H9 (cell line): ENCODE results near the gene HMGXB4. TPM values are rescaled to one million over a fixed set of nuclear protein-coding genes. Genes with fewer than 3 reads are reported as not detected.

Source experiments
- DNase-seq: peaks from one replicate; pipeline ENCODE4 v3.0.0-alpha.2; 2017
- H2AFZ ChIP-seq: one replicate; pipeline ENCODE4 v1.6.1; 2013; ENCODE audit warnings: mild to moderate bottlenecking, low read length, control low read depth, moderate library complexity
- H2AK5ac ChIP-seq: 2 replicates; pipeline ENCODE4 v1.6.1; 2013; ENCODE audit warnings: low read length, control low read depth, mixed read lengths; ENCODE audit not compliant: insufficient read length
- H2BK120ac ChIP-seq: one replicate; pipeline ENCODE4 v1.6.1; 2013; ENCODE audit warnings: low read depth, mild to moderate bottlenecking, low read length, control low read depth, inconsistent platforms; ENCODE audit not compliant: poor library complexity, severe bottlenecking
- H2BK12ac ChIP-seq: 2 replicates; pipeline ENCODE4 v1.6.1; 2013; ENCODE audit warnings: low read length, control low read depth, mixed read lengths, low read depth; ENCODE audit not compliant: insufficient read length
- H2BK15ac ChIP-seq: 2 replicates; pipeline ENCODE4 v1.6.1; 2013; ENCODE audit warnings: low read depth, low read length, control low read depth
- H2BK20ac ChIP-seq: one replicate; pipeline ENCODE4 v1.6.1; 2013; ENCODE audit warnings: low read depth, mild to moderate bottlenecking, low read length, control low read depth, inconsistent platforms; ENCODE audit not compliant: poor library complexity, severe bottlenecking
- H2BK5ac ChIP-seq: 2 replicates; pipeline ENCODE4 v1.6.1; 2013; ENCODE audit warnings: low read length, control low read depth, mixed read lengths; ENCODE audit not compliant: insufficient read length
- H3K14ac ChIP-seq: 2 replicates; pipeline ENCODE4 v1.6.1; 2013; ENCODE audit warnings: low read length, control low read depth; ENCODE audit not compliant: insufficient read depth
- H3K18ac ChIP-seq: 2 replicates; pipeline ENCODE4 v1.6.1; 2013; ENCODE audit warnings: low read depth, mild to moderate bottlenecking, mixed read lengths, low read length, control low read depth; ENCODE audit not compliant: insufficient read length
- H3K23ac ChIP-seq: 2 replicates; pipeline ENCODE4 v1.6.1; 2013; ENCODE audit warnings: low read length, control low read depth, mixed read lengths, low read depth; ENCODE audit not compliant: insufficient read length
- H3K23me2 ChIP-seq: 2 replicates; pipeline ENCODE4 v1.6.1; 2013; ENCODE audit warnings: low read depth, mild to moderate bottlenecking, mixed read lengths, low read length, control low read depth; ENCODE audit not compliant: insufficient read length, poor library complexity, severe bottlenecking
- H3K27ac ChIP-seq: 2 replicates; pipeline ENCODE4 v1.5.1; 2013; ENCODE audit warnings: low read length, control low read depth, mixed read lengths, low read depth; ENCODE audit not compliant: insufficient read length
- H3K27me3 ChIP-seq: 2 replicates; pipeline ENCODE4 v1.6.1; 2013; ENCODE audit warnings: low read length, control low read depth, inconsistent platforms; ENCODE audit not compliant: insufficient read depth
- H3K4ac ChIP-seq: 2 replicates; pipeline ENCODE4 v1.6.1; 2013; ENCODE audit warnings: low read depth, mild to moderate bottlenecking, control low read depth, inconsistent platforms, low read length, moderate library complexity
- H3K4me1 ChIP-seq: 2 replicates; pipeline ENCODE4 v1.6.1; 2013; ENCODE audit warnings: low read length, control low read depth, inconsistent platforms; ENCODE audit not compliant: insufficient read depth
- H3K4me2 ChIP-seq: 2 replicates; pipeline ENCODE4 v1.6.1; 2013; ENCODE audit warnings: low read length, control low read depth, mixed read lengths; ENCODE audit not compliant: insufficient read length, insufficient read depth
- H3K56ac ChIP-seq: 2 replicates; pipeline ENCODE4 v1.6.1; 2013; ENCODE audit warnings: low read depth, mild to moderate bottlenecking, mixed read lengths, low read length, control low read depth; ENCODE audit not compliant: insufficient read length
- H3K79me1 ChIP-seq: 2 replicates; pipeline ENCODE4 v1.6.1; 2013; ENCODE audit warnings: low read depth, mild to moderate bottlenecking, moderate library complexity, low read length, control low read depth, inconsistent platforms; ENCODE audit not compliant: insufficient read depth, poor library complexity, severe bottlenecking
- H3K79me2 ChIP-seq: 2 replicates; pipeline ENCODE4 v1.6.1; 2013; ENCODE audit warnings: low read length, control low read depth, inconsistent platforms; ENCODE audit not compliant: insufficient read depth
- H3K9ac ChIP-seq: 2 replicates; pipeline ENCODE4 v1.6.1; 2013; ENCODE audit warnings: low read length, control low read depth, mixed read lengths; ENCODE audit not compliant: insufficient read length; ENCODE audit errors: extremely low read depth
- H3K9me3 ChIP-seq: one replicate; pipeline ENCODE4 v1.6.1; 2013; ENCODE audit warnings: low read depth, low read length, inconsistent platforms; ENCODE audit not compliant: control insufficient read depth
- H3T11ph ChIP-seq: one replicate; pipeline ENCODE4 v1.6.1; 2013; ENCODE audit warnings: mild to moderate bottlenecking, low read length, control low read depth, inconsistent platforms
- H4K20me1 ChIP-seq: one replicate; pipeline ENCODE4 v1.6.1; 2013; ENCODE audit not compliant: control insufficient read depth, insufficient read length, insufficient read depth
- H4K5ac ChIP-seq: 2 replicates; pipeline ENCODE4 v1.6.1; 2013; ENCODE audit warnings: low read depth, mild to moderate bottlenecking, mixed read lengths, low read length, control low read depth; ENCODE audit not compliant: insufficient read length
- H4K8ac ChIP-seq: replicated peaks from 2 replicates; pipeline ENCODE4 v1.6.1; 2013; ENCODE audit warnings: low read length, control low read depth, mixed read lengths, low read depth; ENCODE audit not compliant: insufficient read length
- H4K91ac ChIP-seq: 2 replicates; pipeline ENCODE4 v1.6.1; 2013; ENCODE audit warnings: low read depth, mild to moderate bottlenecking, moderate library complexity, mixed read lengths, low read length, control low read depth; ENCODE audit not compliant: insufficient read length
- H3K27ac Mint-ChIP-seq, 3 experiments: 2 replicates in 2 of 3; 3 replicates in 1 of 3; pipeline ENCODE4 v1.8.0; 2020 to 2021; ENCODE audit warnings: mixed read lengths in 3 of 3, mild to moderate bottlenecking in 1 of 3, moderate library complexity in 1 of 3
- H3K27me3 Mint-ChIP-seq: 2 replicates; pipeline ENCODE4 v1.8.0; 2021; ENCODE audit warnings: low read depth, mild to moderate bottlenecking, moderate library complexity, mixed read lengths
- H3K36me3 Mint-ChIP-seq, 3 experiments: 2 replicates in 2 of 3; 3 replicates in 1 of 3; pipeline ENCODE4 v1.8.0; 2020 to 2021; ENCODE audit warnings: low read depth in 3 of 3, mixed read lengths in 3 of 3; ENCODE audit not compliant: insufficient read depth in 1 of 3
- H3K4me1 Mint-ChIP-seq, 2 experiments: 2 replicates each; pipeline ENCODE4 v1.8.0; 2020; ENCODE audit warnings: mixed read lengths in 2 of 2
- H3K4me3 Mint-ChIP-seq, 2 experiments: 2 replicates in 1 of 2; 3 replicates in 1 of 2; pipeline ENCODE4 v1.8.0; 2020 to 2021; ENCODE audit warnings: mild to moderate bottlenecking in 2 of 2, mixed read lengths in 2 of 2, moderate library complexity in 1 of 2
- H3K9me3 Mint-ChIP-seq, 2 experiments: 2 replicates in 1 of 2; 3 replicates in 1 of 2; pipeline ENCODE4 v1.8.0; 2020; ENCODE audit warnings: mild to moderate bottlenecking in 2 of 2, mixed read lengths in 2 of 2, moderate library complexity in 1 of 2
- WGBS: extraction: QIAGEN DNeasy Blood & Tissue Kit; methylation state at CpG from one replicate; pipeline ENCODE4 v1.1.7; 2013; ENCODE audit warnings: missing lambda C conversion rate, low lambda C conversion rate, mixed read lengths; ENCODE audit not compliant: insufficient read length; ENCODE audit errors: extremely low coverage; 5-methylcytosine and 5-hydroxymethylcytosine counted together
- total RNA-seq: library from RNA; stranded (reverse); gene quantifications from 2 replicates; pipeline ENCODE4 v1.2.1, GENCODE V29; 2021
- TF ChIP-seq, protein P1 (sequence below): fragments of 200-600 bp; sonication (generic); conservative IDR thresholded peaks from 3 replicates; pipeline ENCODE4 v1.8.0; 2021; ENCODE audit warnings: antibody characterized with exemption, mild to moderate bottlenecking

HMGXB4 gene
- total RNA-seq, 1 experiment from 2014 or later, result 33.5 TPM

DNA sequence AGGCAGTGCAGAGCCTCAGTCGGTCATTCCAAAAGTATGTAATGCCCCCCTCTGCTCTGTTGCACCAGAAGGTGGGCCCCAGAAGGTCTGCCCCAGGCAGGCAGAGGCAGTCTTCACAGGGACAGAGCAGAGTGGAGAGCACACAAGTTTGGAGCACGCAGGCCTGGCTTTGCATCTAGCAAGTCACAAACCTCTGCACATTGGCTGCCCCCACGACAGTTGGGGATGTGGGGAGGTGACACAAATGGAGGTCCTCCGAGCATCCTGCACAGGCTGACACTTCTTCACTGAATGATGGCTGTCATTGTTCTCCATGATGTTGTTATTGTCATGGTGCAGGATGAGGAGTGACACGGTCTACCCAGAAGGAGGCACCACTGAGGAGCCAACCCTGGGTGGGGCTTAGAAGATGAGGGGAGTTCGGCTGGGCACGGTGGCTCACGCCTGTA is 54.3 kb downstream of the HMGXB4 start:
- no peaks in the 10 kb centered on the region for H3K9me3 ChIP-seq
- Mint-ChIP-seq H3K36me3 (no peaks in the 10 kb centered on the region; a peak in 1 of 7 replicates), H3K27ac (no peak overlapping the region; a peak in 2 of 7 replicates), H3K4me1 (peaks cover 16 to 22% of the 10 kb centered on the region in 2 experiments), H3K9me3 (no peaks in the 10 kb centered on the region), H3K27me3 (no peaks in the 10 kb centered on the region), H3K4me3 (no peak overlapping the region)
- no peak overlapping the region for H4K5ac ChIP-seq
- H3K56ac ChIP-seq, result no peak overlapping the region
- no peak overlapping the region for H4K8ac ChIP-seq
- TF ChIP-seq, protein P1, sequence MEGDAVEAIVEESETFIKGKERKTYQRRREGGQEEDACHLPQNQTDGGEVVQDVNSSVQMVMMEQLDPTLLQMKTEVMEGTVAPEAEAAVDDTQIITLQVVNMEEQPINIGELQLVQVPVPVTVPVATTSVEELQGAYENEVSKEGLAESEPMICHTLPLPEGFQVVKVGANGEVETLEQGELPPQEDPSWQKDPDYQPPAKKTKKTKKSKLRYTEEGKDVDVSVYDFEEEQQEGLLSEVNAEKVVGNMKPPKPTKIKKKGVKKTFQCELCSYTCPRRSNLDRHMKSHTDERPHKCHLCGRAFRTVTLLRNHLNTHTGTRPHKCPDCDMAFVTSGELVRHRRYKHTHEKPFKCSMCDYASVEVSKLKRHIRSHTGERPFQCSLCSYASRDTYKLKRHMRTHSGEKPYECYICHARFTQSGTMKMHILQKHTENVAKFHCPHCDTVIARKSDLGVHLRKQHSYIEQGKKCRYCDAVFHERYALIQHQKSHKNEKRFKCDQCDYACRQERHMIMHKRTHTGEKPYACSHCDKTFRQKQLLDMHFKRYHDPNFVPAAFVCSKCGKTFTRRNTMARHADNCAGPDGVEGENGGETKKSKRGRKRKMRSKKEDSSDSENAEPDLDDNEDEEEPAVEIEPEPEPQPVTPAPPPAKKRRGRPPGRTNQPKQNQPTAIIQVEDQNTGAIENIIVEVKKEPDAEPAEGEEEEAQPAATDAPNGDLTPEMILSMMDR, result no peak; the same call in 2 of the 3 replicates
- no peaks in the 10 kb centered on the region for H3K79me1 ChIP-seq
- H3K9ac ChIP-seq, result no peak overlapping the region
- H2BK20ac ChIP-seq, result no peak overlapping the region
- no peak overlapping the region for H3K23ac ChIP-seq
- H3K4ac ChIP-seq, result no peak overlapping the region
- H3K4me1 ChIP-seq, result no peaks in the 10 kb centered on the region
- no peak overlapping the region for H4K91ac ChIP-seq
- peaks cover 5% of the 10 kb centered on the region for H4K20me1 ChIP-seq
- no peak overlapping the region for H3K18ac ChIP-seq
- no peak overlapping the region; the same call in 1 of the 2 replicates for H3K14ac ChIP-seq
- no peak for DNase-seq
- H3K79me2 ChIP-seq, result no peaks in the 10 kb centered on the region
- no peak overlapping the region for H3K4me2 ChIP-seq
- no peak overlapping the region for H2BK12ac ChIP-seq
- H2BK15ac ChIP-seq, result no peak overlapping the region
- H3K23me2 ChIP-seq, result no peaks in the 10 kb centered on the region
- no peaks in the 10 kb centered on the region for H3K27me3 ChIP-seq
- no CpG with 5 or more reads among the region's 8 CpGs for WGBS
- H2AFZ ChIP-seq, result no peak overlapping the region
- no peak overlapping the region for H2BK120ac ChIP-seq
- H2AK5ac ChIP-seq, result no peak overlapping the region
- H3K27ac ChIP-seq, result no peak overlapping the region
- no peak overlapping the region for H2BK5ac ChIP-seq
- no peak overlapping the region for H3T11ph ChIP-seq
